ENCODE results near the gene STRN4. TPM values are rescaled to one million over a fixed set of nuclear protein-coding genes. Genes with fewer than 3 reads are reported as not detected.

The STRN4 gene
- polyA plus RNA-seq, 1 donor from 2014 or later: 153 TPM

DNA sequence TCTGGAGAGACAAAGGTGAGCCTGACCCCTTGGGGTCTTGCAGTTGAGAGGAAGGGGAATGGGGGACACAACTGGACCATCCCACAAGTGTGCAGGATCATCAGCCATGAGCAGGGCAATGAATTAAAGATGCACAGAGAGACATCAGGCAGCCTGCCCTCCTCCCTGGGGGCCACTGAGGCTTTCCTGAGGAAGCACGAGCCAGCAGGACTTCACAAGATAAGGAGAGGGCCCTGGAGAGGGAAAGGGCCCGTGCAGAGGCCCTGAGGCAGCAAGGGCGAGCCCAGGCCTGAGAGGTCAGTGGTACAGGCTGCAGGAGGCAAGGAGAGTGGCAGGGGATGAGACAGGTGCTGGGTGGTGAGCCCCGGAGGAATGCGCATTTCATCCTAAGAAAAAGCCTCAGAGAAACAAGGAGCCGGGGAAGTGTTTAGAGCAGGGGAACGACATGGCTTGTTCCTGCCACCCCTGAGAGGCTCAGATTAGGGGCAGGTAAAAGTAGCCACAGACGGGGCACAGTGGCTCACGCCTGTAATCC lies 20.3 kb downstream of the STRN4 start:
- H3K4me3 ChIP-seq (ENCODE audit: low read length): no peak overlapping the region
- no peaks in the 10 kb centered on the region for H3K9me2 ChIP-seq (ENCODE audit: insufficient read depth, low read length)
- no peak overlapping the region for H2AFZ ChIP-seq (ENCODE audit: low read depth, low read length)
- H3K79me2 ChIP-seq (replicated peaks; ENCODE audit: insufficient read depth, low read length): no peaks in the 10 kb centered on the region
- no peaks in the 10 kb centered on the region for H3F3A ChIP-seq (ENCODE audit: insufficient read depth, low read length, poor library complexity, severe bottlenecking)
- no peak overlapping the region for H3K27ac ChIP-seq (ENCODE audit: low read length)
- H3K9me3 ChIP-seq (ENCODE audit: low read length): no peaks in the 10 kb centered on the region
- H3K27me3 ChIP-seq (ENCODE audit: insufficient read depth, low read depth, low read length): no peaks in the 10 kb centered on the region
- no peak overlapping the region for H3K4me2 ChIP-seq (ENCODE audit: low read length)
- peaks cover 3% of the 10 kb centered on the region for H3K36me3 ChIP-seq (ENCODE audit: insufficient read depth, low read length)
- peaks cover 6% of the 10 kb centered on the region for H4K20me1 ChIP-seq (ENCODE audit: insufficient read depth)
- H3K9ac ChIP-seq (ENCODE audit: low read length): no peak overlapping the region
- TF ChIP-seq MXI1 (conservative IDR thresholded peaks at IDR 0.05; ENCODE audit: poor library complexity, severe bottlenecking): no peak

DNA sequence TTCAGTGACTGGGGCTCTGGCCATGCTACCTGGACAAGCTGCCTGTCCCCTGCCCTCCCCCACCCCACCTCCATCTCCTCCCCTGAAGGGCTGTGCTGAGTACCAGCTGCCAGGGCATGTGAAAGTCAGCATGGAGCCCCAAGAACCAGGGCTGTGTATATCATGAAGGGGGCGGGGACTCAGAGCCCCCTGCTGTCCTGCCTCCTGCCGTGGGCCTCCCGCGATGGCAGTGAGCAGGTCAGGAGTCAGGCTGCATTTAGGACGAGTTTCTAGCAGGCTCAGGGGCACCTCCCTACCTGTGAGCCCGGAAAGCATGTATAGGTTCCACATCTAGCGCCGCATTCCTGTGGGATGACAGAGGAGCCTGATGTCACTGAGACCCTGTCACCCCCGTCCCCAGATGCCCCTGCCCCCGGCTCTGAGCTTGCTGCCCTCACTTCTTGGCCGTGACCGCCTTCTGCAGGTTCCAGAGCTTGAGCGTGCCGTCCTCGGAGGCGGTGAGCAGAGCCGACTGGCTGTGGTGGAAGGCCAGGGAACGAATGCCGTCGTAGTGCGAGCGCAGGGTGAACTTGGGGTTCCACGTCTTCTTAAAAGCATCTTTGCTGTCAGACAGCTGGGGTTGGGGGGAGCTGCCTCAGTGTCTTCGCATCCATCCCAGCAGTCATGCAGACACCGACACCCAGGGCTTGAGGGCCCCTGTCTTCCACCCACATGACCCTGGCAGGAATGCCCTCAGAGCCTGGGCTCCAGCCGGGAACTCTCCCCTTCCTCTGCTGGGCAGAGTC lies 21.0 kb downstream of the STRN4 start:
- no peak overlapping the region for H3K4me3 ChIP-seq (ENCODE audit: low read length)
- H3K79me2 ChIP-seq (replicated peaks; ENCODE audit: insufficient read depth, low read length): no peaks in the 10 kb centered on the region
- H3K27ac ChIP-seq (ENCODE audit: low read length): no peak overlapping the region
- no peaks in the 10 kb centered on the region for H3K27me3 ChIP-seq (ENCODE audit: insufficient read depth, low read depth, low read length)
- H3K4me2 ChIP-seq (ENCODE audit: low read length): no peak overlapping the region
- TF ChIP-seq MXI1 (conservative IDR thresholded peaks at IDR 0.05; ENCODE audit: poor library complexity, severe bottlenecking) (no peak), RAD21 (conservative IDR thresholded peaks at IDR 0.05) (no peak), EZH2 (IDR thresholded peaks at IDR 0.05; ENCODE audit: borderline replicate concordance, insufficient read depth, low read length, poor library complexity, severe bottlenecking) (no peak), SMC3 (conservative IDR thresholded peaks at IDR 0.05; ENCODE audit: poor library complexity) (no peak), POLR2AphosphoS5 (IDR thresholded peaks at IDR 0.05) (no peak), TAF1 (IDR thresholded peaks at IDR 0.05; ENCODE audit: low read depth) (no peak), EP300 (conservative IDR thresholded peaks at IDR 0.05; ENCODE audit: poor library complexity, severe bottlenecking) (no peak)
- TF ChIP-seq, protein P1, sequence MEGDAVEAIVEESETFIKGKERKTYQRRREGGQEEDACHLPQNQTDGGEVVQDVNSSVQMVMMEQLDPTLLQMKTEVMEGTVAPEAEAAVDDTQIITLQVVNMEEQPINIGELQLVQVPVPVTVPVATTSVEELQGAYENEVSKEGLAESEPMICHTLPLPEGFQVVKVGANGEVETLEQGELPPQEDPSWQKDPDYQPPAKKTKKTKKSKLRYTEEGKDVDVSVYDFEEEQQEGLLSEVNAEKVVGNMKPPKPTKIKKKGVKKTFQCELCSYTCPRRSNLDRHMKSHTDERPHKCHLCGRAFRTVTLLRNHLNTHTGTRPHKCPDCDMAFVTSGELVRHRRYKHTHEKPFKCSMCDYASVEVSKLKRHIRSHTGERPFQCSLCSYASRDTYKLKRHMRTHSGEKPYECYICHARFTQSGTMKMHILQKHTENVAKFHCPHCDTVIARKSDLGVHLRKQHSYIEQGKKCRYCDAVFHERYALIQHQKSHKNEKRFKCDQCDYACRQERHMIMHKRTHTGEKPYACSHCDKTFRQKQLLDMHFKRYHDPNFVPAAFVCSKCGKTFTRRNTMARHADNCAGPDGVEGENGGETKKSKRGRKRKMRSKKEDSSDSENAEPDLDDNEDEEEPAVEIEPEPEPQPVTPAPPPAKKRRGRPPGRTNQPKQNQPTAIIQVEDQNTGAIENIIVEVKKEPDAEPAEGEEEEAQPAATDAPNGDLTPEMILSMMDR (IDR thresholded peaks at IDR 0.05; ENCODE audit: poor library complexity, severe bottlenecking): no peak
- TF ChIP-seq, protein P2, sequence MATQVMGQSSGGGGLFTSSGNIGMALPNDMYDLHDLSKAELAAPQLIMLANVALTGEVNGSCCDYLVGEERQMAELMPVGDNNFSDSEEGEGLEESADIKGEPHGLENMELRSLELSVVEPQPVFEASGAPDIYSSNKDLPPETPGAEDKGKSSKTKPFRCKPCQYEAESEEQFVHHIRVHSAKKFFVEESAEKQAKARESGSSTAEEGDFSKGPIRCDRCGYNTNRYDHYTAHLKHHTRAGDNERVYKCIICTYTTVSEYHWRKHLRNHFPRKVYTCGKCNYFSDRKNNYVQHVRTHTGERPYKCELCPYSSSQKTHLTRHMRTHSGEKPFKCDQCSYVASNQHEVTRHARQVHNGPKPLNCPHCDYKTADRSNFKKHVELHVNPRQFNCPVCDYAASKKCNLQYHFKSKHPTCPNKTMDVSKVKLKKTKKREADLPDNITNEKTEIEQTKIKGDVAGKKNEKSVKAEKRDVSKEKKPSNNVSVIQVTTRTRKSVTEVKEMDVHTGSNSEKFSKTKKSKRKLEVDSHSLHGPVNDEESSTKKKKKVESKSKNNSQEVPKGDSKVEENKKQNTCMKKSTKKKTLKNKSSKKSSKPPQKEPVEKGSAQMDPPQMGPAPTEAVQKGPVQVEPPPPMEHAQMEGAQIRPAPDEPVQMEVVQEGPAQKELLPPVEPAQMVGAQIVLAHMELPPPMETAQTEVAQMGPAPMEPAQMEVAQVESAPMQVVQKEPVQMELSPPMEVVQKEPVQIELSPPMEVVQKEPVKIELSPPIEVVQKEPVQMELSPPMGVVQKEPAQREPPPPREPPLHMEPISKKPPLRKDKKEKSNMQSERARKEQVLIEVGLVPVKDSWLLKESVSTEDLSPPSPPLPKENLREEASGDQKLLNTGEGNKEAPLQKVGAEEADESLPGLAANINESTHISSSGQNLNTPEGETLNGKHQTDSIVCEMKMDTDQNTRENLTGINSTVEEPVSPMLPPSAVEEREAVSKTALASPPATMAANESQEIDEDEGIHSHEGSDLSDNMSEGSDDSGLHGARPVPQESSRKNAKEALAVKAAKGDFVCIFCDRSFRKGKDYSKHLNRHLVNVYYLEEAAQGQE (IDR thresholded peaks at IDR 0.05; ENCODE audit: borderline replicate concordance): no peak
- H2AFZ ChIP-seq (ENCODE audit: low read depth, low read length): no peak overlapping the region
- H3K36me3 ChIP-seq (ENCODE audit: insufficient read depth, low read length): peaks cover 3% of the 10 kb centered on the region
- H3K9ac ChIP-seq (ENCODE audit: low read length): no peak overlapping the region
- H3F3A ChIP-seq (ENCODE audit: insufficient read depth, low read length, poor library complexity, severe bottlenecking): no peaks in the 10 kb centered on the region
- H3K9me2 ChIP-seq (ENCODE audit: insufficient read depth, low read length): no peaks in the 10 kb centered on the region
- H4K20me1 ChIP-seq (ENCODE audit: insufficient read depth): peaks cover 6% of the 10 kb centered on the region
- H3K9me3 ChIP-seq (ENCODE audit: low read length): no peaks in the 10 kb centered on the region

Data from neural cell (in vitro differentiated cells).